ENCODE data around the gene MROH9. TPM values are rescaled to one million over a fixed set of nuclear protein-coding genes. Genes with fewer than 3 reads are reported as not detected.

The MROH9 gene
- total RNA-seq, 2 experiments from 2014 or later, result not detected

- Mint-ChIP-seq H3K27ac (no peak overlapping the region), H3K36me3 (ENCODE audit: low read depth) (no peaks in the 10 kb centered on the region), H3K27me3 (ENCODE audit: low read depth) (peaks cover 18% of the 10 kb centered on the region), H3K4me1 (ENCODE audit: low read depth) (no peaks in the 10 kb centered on the region), H3K9me3 (no peaks in the 10 kb centered on the region), H3K4me3 (no peak overlapping the region)
- intact Hi-C loops (cut with micrococcal nuclease), result no loop called here
- CTCF ChIA-PET, result no interaction called here
- DNase-seq, result no peak
These were observed 34.9 kb downstream of the MROH9 start for GRCh38 chr1:170970256-170970655.

- Mint-ChIP-seq H3K27ac (no peak overlapping the region), H3K4me3 (no peak overlapping the region), H3K27me3 (ENCODE audit: low read depth) (peaks cover 17% of the 10 kb centered on the region), H3K9me3 (peaks cover 8% of the 10 kb centered on the region), H3K4me1 (ENCODE audit: low read depth) (no peaks in the 10 kb centered on the region), H3K36me3 (ENCODE audit: low read depth) (no peaks in the 10 kb centered on the region)
- CTCF ChIA-PET, result no interaction called here
- intact Hi-C loops (cut with micrococcal nuclease), result no loop called here
- no peak for DNase-seq
These were observed 43.1 kb downstream of the MROH9 start for GRCh38 chr1:170978371-170978910.

- H3K4me3 Mint-ChIP-seq, result no peak overlapping the region
- H3K9me3 Mint-ChIP-seq, result peaks cover 3% of the 10 kb centered on the region
- H3K27ac Mint-ChIP-seq, result no peak overlapping the region
- peaks cover 9% of the 10 kb centered on the region for H3K27me3 Mint-ChIP-seq (ENCODE audit: low read depth)
- no peak for DNase-seq
- intact Hi-C loops (cut with micrococcal nuclease), result no loop called here
- CTCF ChIA-PET, result no interaction called here
- H3K36me3 Mint-ChIP-seq (ENCODE audit: low read depth), result no peaks in the 10 kb centered on the region
- H3K4me1 Mint-ChIP-seq (ENCODE audit: low read depth), result peaks cover 2% of the 10 kb centered on the region
These were observed 50.1 kb downstream of the MROH9 start for GRCh38 chr1:170985406-170985805.

GRCh38 chr1:170986901-170987300 lies 51.6 kb downstream of the MROH9 start:
- peaks cover 2% of the 10 kb centered on the region for H3K4me1 Mint-ChIP-seq (ENCODE audit: low read depth)
- no peak overlapping the region for H3K27ac Mint-ChIP-seq
- CTCF ChIA-PET, result no interaction called here

GRCh38 chr1:170987424-170987823 lies 52.1 kb downstream of the MROH9 start:
- CTCF ChIA-PET, result interaction anchor here (0.5 to 1.4 kb wide), 3 partner anchors 20 to 730 kb away, joined by 3 to 6 read pairs (median 3); partner anchors contain the start of gene FMO2
- peaks cover 2% of the 10 kb centered on the region for H3K4me1 Mint-ChIP-seq (ENCODE audit: low read depth)

More at GRCh38 chr1:170986901-170987300, 51.6 kb downstream of the MROH9 start:
- H3K4me3 Mint-ChIP-seq, result no peak overlapping the region
- H3K9me3 Mint-ChIP-seq, result no peaks in the 10 kb centered on the region
- peaks cover 2% of the 10 kb centered on the region for H3K27me3 Mint-ChIP-seq (ENCODE audit: low read depth)
- intact Hi-C loops (cut with micrococcal nuclease), result no loop called here
- no peaks in the 10 kb centered on the region for H3K36me3 Mint-ChIP-seq (ENCODE audit: low read depth)
- no peak for DNase-seq

GRCh38 chr1:170993151-170993550 lies 57.8 kb downstream of the MROH9 start:
- H3K4me3 Mint-ChIP-seq, result no peak overlapping the region
- DNase-seq, result no peak

More at GRCh38 chr1:170987424-170987823, 52.1 kb downstream of the MROH9 start:
- H3K27ac Mint-ChIP-seq, result no peak overlapping the region
- intact Hi-C loops (cut with micrococcal nuclease), result no loop called here
- no peaks in the 10 kb centered on the region for H3K9me3 Mint-ChIP-seq
- H3K36me3 Mint-ChIP-seq (ENCODE audit: low read depth), result no peaks in the 10 kb centered on the region
- no peak overlapping the region for H3K4me3 Mint-ChIP-seq
- DNase-seq, result no peak
- peaks cover 2% of the 10 kb centered on the region for H3K27me3 Mint-ChIP-seq (ENCODE audit: low read depth)

GRCh38 chr1:170993717-170994116 lies 58.4 kb downstream of the MROH9 start:
- no peak for DNase-seq
- H3K27me3 Mint-ChIP-seq (ENCODE audit: low read depth), result peaks cover 1% of the 10 kb centered on the region
- H3K9me3 Mint-ChIP-seq, result no peaks in the 10 kb centered on the region
- no peaks in the 10 kb centered on the region for H3K4me1 Mint-ChIP-seq (ENCODE audit: low read depth)
- H3K27ac Mint-ChIP-seq, result no peak overlapping the region
- no peak overlapping the region for H3K4me3 Mint-ChIP-seq
- CTCF ChIA-PET, result no interaction called here
- H3K36me3 Mint-ChIP-seq (ENCODE audit: low read depth), result no peaks in the 10 kb centered on the region
- intact Hi-C loops (cut with micrococcal nuclease), result no loop called here

More at GRCh38 chr1:170993151-170993550, 57.8 kb downstream of the MROH9 start:
- no peak overlapping the region for H3K27ac Mint-ChIP-seq
- no peaks in the 10 kb centered on the region for H3K36me3 Mint-ChIP-seq (ENCODE audit: low read depth)
- H3K4me1 Mint-ChIP-seq (ENCODE audit: low read depth), result no peaks in the 10 kb centered on the region
- intact Hi-C loops (cut with micrococcal nuclease), result no loop called here
- H3K27me3 Mint-ChIP-seq (ENCODE audit: low read depth), result peaks cover 1% of the 10 kb centered on the region
- no peaks in the 10 kb centered on the region for H3K9me3 Mint-ChIP-seq
- CTCF ChIA-PET, result no interaction called here

- H3K36me3 Mint-ChIP-seq (ENCODE audit: low read depth), result no peaks in the 10 kb centered on the region
- peaks cover 16% of the 10 kb centered on the region for H3K27me3 Mint-ChIP-seq (ENCODE audit: low read depth)
- intact Hi-C loops (cut with micrococcal nuclease), result no loop called here
- H3K4me3 Mint-ChIP-seq, result no peak overlapping the region
- H3K4me1 Mint-ChIP-seq (ENCODE audit: low read depth), result no peaks in the 10 kb centered on the region
- no peak for DNase-seq
- no peak overlapping the region for H3K27ac Mint-ChIP-seq
- CTCF ChIA-PET, result no interaction called here
- H3K9me3 Mint-ChIP-seq, result no peaks in the 10 kb centered on the region
These were observed 79.5 kb downstream of the MROH9 start for GRCh38 chr1:171014880-171015279.

GRCh38 chr1:171017426-171017825 lies 82.1 kb downstream of the MROH9 start:
- H3K4me3 Mint-ChIP-seq, result no peak overlapping the region

GRCh38 chr1:171019971-171020370 lies 84.6 kb downstream of the MROH9 start:
- Mint-ChIP-seq H3K27me3 (ENCODE audit: low read depth) (peaks cover 10% of the 10 kb centered on the region), H3K4me1 (ENCODE audit: low read depth) (no peaks in the 10 kb centered on the region), H3K4me3 (no peak overlapping the region), H3K27ac (no peak overlapping the region), H3K36me3 (ENCODE audit: low read depth) (no peaks in the 10 kb centered on the region), H3K9me3 (no peaks in the 10 kb centered on the region)
- no peak for DNase-seq
- intact Hi-C loops (cut with micrococcal nuclease), result no loop called here
- CTCF ChIA-PET, result no interaction called here

More at GRCh38 chr1:171017426-171017825, 82.1 kb downstream of the MROH9 start:
- Mint-ChIP-seq H3K9me3 (no peaks in the 10 kb centered on the region), H3K4me1 (ENCODE audit: low read depth) (no peaks in the 10 kb centered on the region), H3K27me3 (ENCODE audit: low read depth) (peaks cover 19% of the 10 kb centered on the region), H3K36me3 (ENCODE audit: low read depth) (no peaks in the 10 kb centered on the region), H3K27ac (no peak overlapping the region)
- CTCF ChIA-PET, result no interaction called here
- intact Hi-C loops (cut with micrococcal nuclease), result no loop called here
- no peak for DNase-seq

- no peak overlapping the region for H3K4me3 Mint-ChIP-seq
- intact Hi-C loops (cut with micrococcal nuclease), result no loop called here
- no peak overlapping the region for H3K27ac Mint-ChIP-seq
- H3K9me3 Mint-ChIP-seq, result peaks cover 6% of the 10 kb centered on the region
- CTCF ChIA-PET, result no interaction called here
- no peaks in the 10 kb centered on the region for H3K4me1 Mint-ChIP-seq (ENCODE audit: low read depth)
- no peaks in the 10 kb centered on the region for H3K36me3 Mint-ChIP-seq (ENCODE audit: low read depth)
- peaks cover 12% of the 10 kb centered on the region for H3K27me3 Mint-ChIP-seq (ENCODE audit: low read depth)
- no peak for DNase-seq
These were observed 97.7 kb downstream of the MROH9 start for GRCh38 chr1:171032822-171033702.

GRCh38 chr1:171037626-171038025 lies 102.3 kb downstream of the MROH9 start:
- H3K36me3 Mint-ChIP-seq (ENCODE audit: low read depth), result no peaks in the 10 kb centered on the region
- DNase-seq, result no peak
- intact Hi-C loops (cut with micrococcal nuclease), result no loop called here
- H3K27ac Mint-ChIP-seq, result no peak overlapping the region
- no peak overlapping the region for H3K4me3 Mint-ChIP-seq
- CTCF ChIA-PET, result interaction anchor here (0.6 kb wide), 1 partner anchor 320 kb away, joined by 4 read pairs; no protein-coding TSS in a partner anchor
- peaks cover 5% of the 10 kb centered on the region for H3K27me3 Mint-ChIP-seq (ENCODE audit: low read depth)
- no peaks in the 10 kb centered on the region for H3K4me1 Mint-ChIP-seq (ENCODE audit: low read depth)
- peaks cover 1% of the 10 kb centered on the region for H3K9me3 Mint-ChIP-seq

- no peak for DNase-seq
- no peaks in the 10 kb centered on the region for H3K36me3 Mint-ChIP-seq (ENCODE audit: low read depth)
- no peak overlapping the region for H3K27ac Mint-ChIP-seq
- CTCF ChIA-PET, result no interaction called here
- no peak overlapping the region for H3K4me3 Mint-ChIP-seq
- peaks cover 5% of the 10 kb centered on the region for H3K27me3 Mint-ChIP-seq (ENCODE audit: low read depth)
- H3K9me3 Mint-ChIP-seq, result peaks cover 3% of the 10 kb centered on the region
- H3K4me1 Mint-ChIP-seq (ENCODE audit: low read depth), result no peaks in the 10 kb centered on the region
- intact Hi-C loops (cut with micrococcal nuclease), result no loop called here
These were observed 103.0 kb downstream of the MROH9 start for GRCh38 chr1:171038284-171038683.

All from activated naive CD4-positive, alpha-beta T cell treated with anti-CD3 and anti-CD28 coated beads for 36 hours (primary cell).